HG02852 (cell line): Measurements from ENCODE around the gene ULK4.
"Not testable (repeated sequence)": the region's sequence is repeated elsewhere in the genome, so short reads cannot be mapped to it uniquely, and the experiment has no call there.

Source experiments
- ATAC-seq: cut with Tn5 transposase; IDR thresholded peaks from one replicate; pipeline ENCODE4 v1.9.1; 2021; ENCODE audit warnings: mild to moderate bottlenecking, moderate library complexity; ENCODE audit not compliant: unreplicated experiment

The ULK4 gene

GRCh38 chr3:41456162-41456561 is 505.7 kb downstream of the ULK4 start:
- no peak for ATAC-seq

- not testable (repeated sequence) for ATAC-seq
Measured at GRCh38 chr3:41453618-41454017, 508.3 kb downstream of the ULK4 start.

- ATAC-seq: no peak
Measured at GRCh38 chr3:41450416-41451231, 511.3 kb downstream of the ULK4 start.

- ATAC-seq: no peak
Measured at GRCh38 chr3:41448396-41448795, 513.5 kb downstream of the ULK4 start.

- no peak for ATAC-seq
Measured at GRCh38 chr3:41447701-41448100, 514.2 kb downstream of the ULK4 start.

- not testable (repeated sequence) for ATAC-seq
Measured at GRCh38 chr3:41446316-41446715, 515.6 kb downstream of the ULK4 start.

GRCh38 chr3:41441568-41441967 is 520.3 kb downstream of the ULK4 start:
- no peak for ATAC-seq

GRCh38 chr3:41441139-41441538 is 520.8 kb downstream of the ULK4 start:
- ATAC-seq: no peak

- no peak for ATAC-seq
Measured at GRCh38 chr3:41436983-41437382, 524.9 kb downstream of the ULK4 start.

GRCh38 chr3:41434781-41435180 is 527.1 kb downstream of the ULK4 start:
- no peak for ATAC-seq

GRCh38 chr3:41431386-41431785 is 530.5 kb downstream of the ULK4 start:
- no peak for ATAC-seq

GRCh38 chr3:41430886-41431285 is 531.0 kb downstream of the ULK4 start:
- no peak for ATAC-seq

- ATAC-seq: no peak
Measured at GRCh38 chr3:41430391-41430790, 531.5 kb downstream of the ULK4 start.

GRCh38 chr3:41426485-41426884 is 535.4 kb downstream of the ULK4 start:
- ATAC-seq: no peak

- ATAC-seq: no peak
Measured at GRCh38 chr3:41424543-41425300, 537.2 kb downstream of the ULK4 start.

GRCh38 chr3:41419809-41420208 is 542.1 kb downstream of the ULK4 start:
- ATAC-seq: no peak

- ATAC-seq: no peak
Measured at GRCh38 chr3:41418961-41419691, 542.8 kb downstream of the ULK4 start.

- ATAC-seq: no peak
Measured at GRCh38 chr3:41417574-41417973, 544.3 kb downstream of the ULK4 start.

GRCh38 chr3:41411065-41411464 is 550.8 kb downstream of the ULK4 start:
- no peak for ATAC-seq

- ATAC-seq: no peak
Measured at GRCh38 chr3:41405466-41405865, 556.4 kb downstream of the ULK4 start.

- ATAC-seq: no peak
Measured at GRCh38 chr3:41404582-41404981, 557.3 kb downstream of the ULK4 start.

- no peak for ATAC-seq
Measured at GRCh38 chr3:41394896-41395295, 567.0 kb downstream of the ULK4 start.
